ENCODE results near the gene CD81. TPM values are rescaled to one million over a fixed set of nuclear protein-coding genes. Genes with fewer than 3 reads are reported as not detected.

Gene CD81
- total RNA-seq, 1 experiment from 2014 or later, result 416 TPM

- intact Hi-C loops (cut with micrococcal nuclease; ENCODE audit: unreplicated experiment), result no loop called here
- ChIA-PET POLR2A (interaction anchor here (0.6 kb wide), 1 partner anchor 488 kb away, joined by 8 read pairs; no protein-coding TSS in a partner anchor), CTCF (no interaction called here)
- Histone ChIP-seq H3K9me3 (ENCODE audit: control insufficient read depth, insufficient read depth, low read depth, low read length) (no peaks in the 10 kb centered on the region), H3K4me3 (ENCODE audit: low read depth in 2 of 2, low read length in 2 of 2) (no peak overlapping the region), H3K27me3 (ENCODE audit: control insufficient read depth, insufficient read depth, low read length) (no peaks in the 10 kb centered on the region), H3K36me3 (ENCODE audit: control insufficient read depth, insufficient read depth, low read length) (no peaks in the 10 kb centered on the region), H3K27ac (ENCODE audit: low read length) (no peak overlapping the region), H3K4me1 (ENCODE audit: control insufficient read depth, insufficient read depth, low read length) (no peaks in the 10 kb centered on the region)
- TF ChIP-seq REST (IDR thresholded peaks at IDR 0.05; ENCODE audit: insufficient read depth in 1 of 2, low read depth in 2 of 2, low read length in 1 of 2) (no peak), SIN3A (IDR thresholded peaks at IDR 0.05; ENCODE audit: borderline replicate concordance, insufficient read depth, low read depth, low read length) (no peak), POLR2AphosphoS5 (IDR thresholded peaks at IDR 0.05; ENCODE audit: low read depth, low read length) (no peak), CTCF (IDR thresholded peaks at IDR 0.05) (no peak)
- in situ Hi-C loops (cut with HindIII; ENCODE audit: low pct_unique_long_range_greater_than_20kb, low sequenced_read_pairs), result no loop called here
- ATAC-seq, result no peak
- no peak for DNase-seq (ENCODE audit: low read depth, low spot score)
- BruUV-seq (replicated peaks), result no TSS peak
Observed at GRCh38 chr11:2413742-2414579, 36.9 kb downstream of the CD81 start.

GRCh38 chr11:2414616-2415015 lies 37.5 kb downstream of the CD81 start:
- CTCF ChIA-PET, result no interaction called here

More at GRCh38 chr11:2414616-2415015, 37.5 kb downstream of the CD81 start:
- Histone ChIP-seq H3K9me3 (ENCODE audit: control insufficient read depth, insufficient read depth, low read depth, low read length) (no peaks in the 10 kb centered on the region), H3K36me3 (ENCODE audit: control insufficient read depth, insufficient read depth, low read length) (no peaks in the 10 kb centered on the region), H3K27me3 (ENCODE audit: control insufficient read depth, insufficient read depth, low read length) (no peaks in the 10 kb centered on the region), H3K4me1 (ENCODE audit: control insufficient read depth, insufficient read depth, low read length) (no peaks in the 10 kb centered on the region), H3K27ac (ENCODE audit: low read length) (no peak overlapping the region), H3K4me3 (ENCODE audit: low read depth in 2 of 2, low read length in 2 of 2) (no peak overlapping the region)
- POLR2A ChIA-PET, result no interaction called here
- BruUV-seq (replicated peaks), result no TSS peak
- intact Hi-C loops (cut with micrococcal nuclease; ENCODE audit: unreplicated experiment), result no loop called here
- in situ Hi-C loops (cut with HindIII; ENCODE audit: low pct_unique_long_range_greater_than_20kb, low sequenced_read_pairs), result no loop called here
- ATAC-seq (no peak), DNase-seq (ENCODE audit: low read depth, low spot score) (no peak)
- no peak for TF ChIP-seq SIN3A (IDR thresholded peaks at IDR 0.05; ENCODE audit: borderline replicate concordance, insufficient read depth, low read depth, low read length)
- no peak for TF ChIP-seq CTCF (IDR thresholded peaks at IDR 0.05)
- TF ChIP-seq TCF7L2 (IDR thresholded peaks at IDR 0.05; ENCODE audit: low read depth, low read length), result no peak
